T-helper 2 cell treated with Interferon-gamma antibody and Interleukin-4, amounts not matched to agents 5 μg/mL and 100 μg/mL, for 36 hours (primary cell): Measurements from ENCODE around the gene EFNB3.

ENCODE experiments used
- DNase-seq: peaks from one replicate; pipeline ENCODE4 v3.0.0; 2021; ENCODE audit warnings: low spot score
- H3K27ac Mint-ChIP-seq: one replicate; pipeline ENCODE4 v1.8.0; 2021; ENCODE audit warnings: mild to moderate bottlenecking, mixed read lengths
- H3K27me3 Mint-ChIP-seq: one replicate; pipeline ENCODE4 v1.8.0; 2021; ENCODE audit warnings: low read depth, mixed read lengths
- H3K36me3 Mint-ChIP-seq: one replicate; pipeline ENCODE4 v1.8.0; 2021; ENCODE audit warnings: low read depth, mixed read lengths
- H3K4me1 Mint-ChIP-seq: one replicate; pipeline ENCODE4 v1.8.0; 2021; ENCODE audit warnings: low read depth, mixed read lengths
- H3K4me3 Mint-ChIP-seq: one replicate; pipeline ENCODE4 v1.8.0; 2022; ENCODE audit warnings: mild to moderate bottlenecking, moderate library complexity, mixed read lengths
- H3K9me3 Mint-ChIP-seq: one replicate; pipeline ENCODE4 v1.8.0; 2021; ENCODE audit warnings: mixed read lengths

The EFNB3 gene

GRCh38 chr17:7704601-7705268 lies at the start of gene EFNB3:
TSS of gene EFNB3 (plus strand) at chr17:7705202. CDS start at chr17:7705599, 397 bp downstream.
- Mint-ChIP-seq H3K9me3 (no peaks in the 10 kb centered on the region), H3K36me3 (peaks cover 15% of the 10 kb centered on the region), H3K4me1 (peaks cover 10% of the 10 kb centered on the region), H3K27me3 (peaks cover 39% of the 10 kb centered on the region), H3K27ac (no peak within 1 kb of the TSS), H3K4me3 (peak within 1 kb of the TSS; percentile 54)
- DNase-seq: no peak

- Mint-ChIP-seq H3K4me3 (no peak overlapping the region), H3K36me3 (no peaks in the 10 kb centered on the region), H3K27ac (no peak overlapping the region), H3K4me1 (peaks cover 6% of the 10 kb centered on the region), H3K9me3 (no peaks in the 10 kb centered on the region), H3K27me3 (peaks cover 40% of the 10 kb centered on the region)
- DNase-seq: no peak
Observed at GRCh38 chr17:7655541-7655840, 49.5 kb upstream of the EFNB3 start.

GRCh38 chr17:7656958-7657609 lies 47.9 kb upstream of the EFNB3 start:
- Mint-ChIP-seq H3K4me1 (no peaks in the 10 kb centered on the region), H3K9me3 (no peaks in the 10 kb centered on the region), H3K27me3 (peaks cover 29% of the 10 kb centered on the region), H3K36me3 (no peaks in the 10 kb centered on the region), H3K27ac (no peak overlapping the region), H3K4me3 (no peak overlapping the region)
- DNase-seq: no peak

GRCh38 chr17:7667656-7668406 lies 37.2 kb upstream of the EFNB3 start:
- H3K4me3 Mint-ChIP-seq: no peak overlapping the region
- no peak for DNase-seq
- H3K9me3 Mint-ChIP-seq: no peaks in the 10 kb centered on the region
- no peaks in the 10 kb centered on the region for H3K4me1 Mint-ChIP-seq
- no peak overlapping the region for H3K27ac Mint-ChIP-seq
- peaks cover 31% of the 10 kb centered on the region for H3K36me3 Mint-ChIP-seq
- H3K27me3 Mint-ChIP-seq: no peaks in the 10 kb centered on the region

- Mint-ChIP-seq H3K36me3 (peaks cover 37% of the 10 kb centered on the region), H3K27ac (no peak overlapping the region), H3K27me3 (no peaks in the 10 kb centered on the region), H3K4me3 (no peak overlapping the region), H3K4me1 (no peaks in the 10 kb centered on the region), H3K9me3 (peaks cover 5% of the 10 kb centered on the region)
- DNase-seq: no peak
Observed at GRCh38 chr17:7668482-7668881, 36.5 kb upstream of the EFNB3 start.

GRCh38 chr17:7673239-7673638 lies 31.8 kb upstream of the EFNB3 start:
- Mint-ChIP-seq H3K36me3 (peaks cover 65% of the 10 kb centered on the region), H3K4me3 (no peak overlapping the region), H3K4me1 (no peaks in the 10 kb centered on the region), H3K9me3 (peaks cover 12% of the 10 kb centered on the region), H3K27ac (no peak overlapping the region), H3K27me3 (no peaks in the 10 kb centered on the region)
- no peak for DNase-seq

GRCh38 chr17:7674934-7675333 lies 30.1 kb upstream of the EFNB3 start:
- Mint-ChIP-seq H3K9me3 (peaks cover 12% of the 10 kb centered on the region), H3K27me3 (no peaks in the 10 kb centered on the region), H3K4me3 (no peak overlapping the region), H3K4me1 (no peaks in the 10 kb centered on the region), H3K36me3 (peaks cover 55% of the 10 kb centered on the region), H3K27ac (no peak overlapping the region)
- no peak for DNase-seq

- Mint-ChIP-seq H3K36me3 (peaks cover 48% of the 10 kb centered on the region), H3K4me3 (no peak overlapping the region), H3K27me3 (no peaks in the 10 kb centered on the region), H3K4me1 (no peaks in the 10 kb centered on the region), H3K27ac (no peak overlapping the region), H3K9me3 (peaks cover 12% of the 10 kb centered on the region)
- DNase-seq: no peak
Observed at GRCh38 chr17:7676533-7676932, 28.5 kb upstream of the EFNB3 start.

- no peak overlapping the region for H3K27ac Mint-ChIP-seq
- DNase-seq: no peak
- no peaks in the 10 kb centered on the region for H3K4me1 Mint-ChIP-seq
- peaks cover 44% of the 10 kb centered on the region for H3K36me3 Mint-ChIP-seq
- no peaks in the 10 kb centered on the region for H3K27me3 Mint-ChIP-seq
- no peak overlapping the region for H3K4me3 Mint-ChIP-seq
- H3K9me3 Mint-ChIP-seq: peaks cover 12% of the 10 kb centered on the region
Observed at GRCh38 chr17:7677388-7678067, 27.5 kb upstream of the EFNB3 start.

GRCh38 chr17:7684851-7685532 lies 20.0 kb upstream of the EFNB3 start:
- H3K9me3 Mint-ChIP-seq: no peaks in the 10 kb centered on the region
- no peaks in the 10 kb centered on the region for H3K27me3 Mint-ChIP-seq
- H3K36me3 Mint-ChIP-seq: peaks cover 28% of the 10 kb centered on the region
- peaks cover 25% of the 10 kb centered on the region for H3K4me1 Mint-ChIP-seq
- H3K27ac Mint-ChIP-seq: peak overlapping the region; percentile 98
- H3K4me3 Mint-ChIP-seq: peak overlapping the region; percentile 96
- DNase-seq: no peak

GRCh38 chr17:7685533-7686221 lies 19.3 kb upstream of the EFNB3 start:
- DNase-seq: peak; percentile 90
- Mint-ChIP-seq H3K4me1 (peaks cover 28% of the 10 kb centered on the region), H3K9me3 (no peaks in the 10 kb centered on the region), H3K27ac (peak overlapping the region; percentile 98), H3K4me3 (peak overlapping the region; percentile 96), H3K36me3 (peaks cover 32% of the 10 kb centered on the region), H3K27me3 (no peaks in the 10 kb centered on the region)

- peak; percentile 76 for DNase-seq
- H3K9me3 Mint-ChIP-seq: no peaks in the 10 kb centered on the region
- peak overlapping the region; percentile 96 for H3K4me3 Mint-ChIP-seq
- no peaks in the 10 kb centered on the region for H3K27me3 Mint-ChIP-seq
- H3K4me1 Mint-ChIP-seq: peaks cover 28% of the 10 kb centered on the region
- peak overlapping the region; percentile 98 for H3K27ac Mint-ChIP-seq
- H3K36me3 Mint-ChIP-seq: peaks cover 33% of the 10 kb centered on the region
Observed at GRCh38 chr17:7686222-7687071, 18.6 kb upstream of the EFNB3 start.
